Right ventricle myocardium superior (tissue), 1 donor: ENCODE results near the gene CDNF. TPM values are rescaled to one million over a fixed set of nuclear protein-coding genes. Genes with fewer than 3 reads are reported as not detected.
"Not testable (repeated sequence)": the region's sequence is repeated elsewhere in the genome, so short reads cannot be mapped to it uniquely, and the experiment has no call there.

Experiments used
- ATAC-seq: fragments of 200-7000 bp; cut with Tn5 transposase; one replicate; pipeline ENCODE4 v1.9.1; 2020; ENCODE audit warnings: mild to moderate bottlenecking; ENCODE audit not compliant: poor library complexity
- DNase-seq: peaks from one replicate; pipeline ENCODE4 v3.0.0-alpha.2; 2020
- intact Hi-C: fragments of 100-400 bp; cut with DNase I; formaldehyde crosslinking; loops from one replicate; pipeline ENCODE4 v1.11.2; 2022
- long read RNA-seq: library from polyadenylated mRNA; unstranded; transcript quantifications from one replicate; pipeline ENCODE4 v2.0.0, GENCODE V29; 2021
- total RNA-seq: library from RNA; stranded (reverse); fragmentation: NEBNext Ultra II Directional; extraction: Animal tissue kit (Norgen Biotek cat#: 25700); gene quantifications from one replicate; pipeline ENCODE4 v1.2.1, GENCODE V29; 2021
- donor health status: DM: no; HTN: yes; CAD: no; lungs with severe emphysema.

CDNF gene
- total RNA-seq = 2.3 TPM
- long read RNA-seq, partial matches to known transcripts = 0 of 2 reads
- long read RNA-seq, other reads (novel, unspliced or antisense) = 1 of 2 reads

DNA sequence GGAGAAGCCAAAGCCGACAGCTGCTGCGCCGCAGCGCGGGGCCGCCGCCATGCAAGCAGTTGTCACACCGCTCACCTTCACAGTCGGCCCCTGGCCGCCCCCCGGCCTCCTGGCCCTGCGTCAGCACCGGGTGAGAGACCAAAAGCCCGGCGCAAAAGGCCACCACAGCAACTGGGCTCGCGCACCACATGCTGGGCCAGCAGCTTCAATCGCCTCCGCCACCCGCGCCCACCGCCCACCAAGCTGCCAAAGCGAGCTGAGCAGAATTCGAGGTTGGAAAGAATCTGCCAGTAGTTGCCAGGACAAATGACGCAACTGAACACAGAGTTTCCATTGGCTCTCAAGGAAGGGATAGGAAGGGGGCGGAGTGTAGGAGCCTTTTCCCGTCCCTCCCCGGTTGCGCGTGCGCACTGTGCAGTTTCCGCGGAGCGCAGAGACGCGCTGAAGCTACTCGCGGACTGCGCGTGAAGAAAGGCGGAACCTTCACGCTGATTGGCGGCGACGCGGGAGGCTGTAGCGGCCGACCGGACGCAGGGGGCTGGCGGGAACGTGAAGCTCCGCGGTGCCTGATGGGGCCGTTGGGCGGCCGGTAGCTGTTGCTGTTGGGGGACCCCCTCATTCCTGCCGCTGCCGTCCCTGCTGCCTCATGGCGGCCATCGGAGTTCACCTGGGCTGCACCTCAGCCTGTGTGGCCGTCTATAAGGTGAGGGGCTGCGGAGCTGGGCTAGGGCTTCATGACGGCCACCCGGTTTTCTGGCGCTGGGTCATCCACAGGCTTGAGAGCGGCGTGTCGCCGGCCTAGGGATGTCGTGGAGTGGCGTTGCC is at the start of gene CDNF, which contains the start of the genes HSPA14 and MSANTD7:
TSS of gene CDNF (minus strand) at position 281 of the 825 bp plus-strand sequence. CDS start at position 190, 91 bp downstream.
TSS of gene HSPA14 (plus strand) at position 550 of the 825 bp plus-strand sequence. CDS start at position 647, 97 bp downstream.
TSS of gene MSANTD7 (plus strand) at position 550 of the 825 bp plus-strand sequence. CDS start 3,979 bp downstream, outside the sequence.
- ATAC-seq = peak; percentile 99
- peak; percentile 100 for DNase-seq
- intact Hi-C loops = loop anchor here (5.0 kb wide), 1 partner anchor 39 kb away; the partner anchor contains the start of gene SUV39H2

GRCh38 chr10:14884082-14884481 is 46.2 kb upstream of the CDNF start:
- no peak for DNase-seq
- intact Hi-C loops = no loop called here
- no peak for ATAC-seq

- intact Hi-C loops = no loop called here
- ATAC-seq = no peak
- no peak for DNase-seq
Observed at GRCh38 chr10:14880229-14880628, 42.4 kb upstream of the CDNF start.

GRCh38 chr10:14879928-14880193 is 42.0 kb upstream of the CDNF start:
- DNase-seq (no peak), ATAC-seq (no peak)
- intact Hi-C loops = loop anchor here (5.0 kb wide), 2 partner anchors 43 to 72 kb away; partner anchors contain the start of genes CDNF, DCLRE1C, HSPA14 and MSANTD7

DNA sequence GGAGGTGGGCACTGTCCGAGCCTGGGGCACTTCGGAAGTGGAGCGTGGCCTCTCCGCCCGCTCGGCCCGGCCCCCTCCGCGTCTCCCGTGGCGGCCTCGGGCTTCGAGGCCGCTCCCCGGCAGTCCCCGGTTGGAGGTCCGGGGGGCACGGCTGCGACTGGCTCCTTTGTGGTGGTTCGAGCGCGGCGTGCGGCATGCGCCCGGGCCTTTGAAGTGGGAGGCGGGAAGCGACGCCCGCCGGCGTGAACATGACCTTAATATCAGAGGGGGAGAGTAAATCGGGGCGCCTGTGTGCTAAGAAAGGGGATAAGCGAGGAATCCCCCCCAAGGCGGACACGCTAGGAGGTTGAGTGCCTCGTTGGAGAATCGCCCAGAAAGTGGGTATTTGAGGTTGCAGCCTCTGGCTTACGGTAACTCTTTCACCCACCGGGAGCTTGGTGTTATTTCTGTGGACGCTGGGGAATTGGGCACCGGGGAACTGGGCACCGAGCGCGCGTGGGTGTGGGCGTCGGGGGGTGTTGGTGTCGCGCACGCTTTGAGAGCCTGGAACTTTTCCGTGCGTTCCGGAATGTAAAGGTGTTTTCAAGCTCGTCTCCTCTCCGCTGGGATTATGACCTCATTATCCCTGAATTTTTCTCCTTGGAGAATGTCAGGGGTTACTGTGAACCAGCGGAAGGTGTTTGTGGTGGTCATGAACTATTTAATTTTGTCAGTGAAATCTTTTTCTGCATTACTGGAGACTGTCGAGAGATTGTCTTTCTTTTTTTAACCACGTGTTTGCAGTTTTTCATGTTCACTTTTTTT is 41.5 kb upstream of the CDNF start:
- intact Hi-C loops = loop anchor here (5.0 kb wide), 2 partner anchors 42 to 73 kb away; partner anchors contain the start of genes CDNF, DCLRE1C, HSPA14 and MSANTD7
- no peak for ATAC-seq
- no peak for DNase-seq

DNA sequence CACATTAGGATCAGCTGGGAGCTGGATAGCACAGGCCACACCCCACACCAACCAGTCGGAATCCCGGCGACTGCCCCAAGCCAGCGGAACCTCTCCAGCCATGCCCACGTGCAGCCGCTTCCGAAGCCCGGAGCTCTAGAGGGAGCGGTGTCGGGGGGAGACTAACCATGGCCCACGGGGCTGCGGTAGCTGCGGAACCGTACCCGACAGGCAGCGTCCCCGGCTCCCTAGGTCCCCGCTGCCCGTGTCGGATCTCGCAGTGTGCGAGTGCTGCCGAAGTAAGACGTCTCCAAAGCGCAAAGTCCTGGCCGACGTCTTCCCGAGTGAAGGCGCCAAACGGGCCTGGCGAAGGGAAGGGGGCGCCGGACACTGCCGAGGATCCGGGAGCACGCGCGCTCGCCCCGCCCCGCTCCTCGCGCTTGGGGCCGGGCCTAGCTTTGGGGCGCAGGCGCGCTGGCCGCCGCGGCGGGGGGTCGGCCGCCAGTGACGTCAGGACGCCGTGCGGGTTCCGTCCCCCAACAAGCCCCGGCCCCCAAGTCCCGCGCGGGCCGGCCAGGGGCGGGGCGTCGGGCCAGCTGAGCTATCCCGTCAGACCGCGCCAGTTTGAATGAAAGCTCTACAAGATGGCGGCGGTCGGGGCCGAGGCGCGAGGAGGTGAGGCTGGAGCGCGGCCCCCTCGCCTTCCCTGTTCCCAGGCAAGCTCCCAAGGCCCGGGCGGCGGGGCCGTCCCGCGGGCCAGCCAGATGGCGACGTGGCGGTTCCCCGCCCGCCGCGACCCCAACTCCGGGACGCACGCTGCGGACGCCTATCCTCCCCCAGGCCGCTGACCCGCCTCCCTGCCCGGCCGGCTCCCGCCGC is 40.7 kb upstream of the CDNF start, which contains the start of gene SUV39H2:
TSS of gene SUV39H2 (plus strand) at position 601 of the 858 bp plus-strand sequence. CDS start at position 624, 23 bp downstream.
- intact Hi-C loops = loop anchor here (5.0 kb wide), 2 partner anchors 41 to 74 kb away; partner anchors contain the start of genes CDNF, DCLRE1C, HSPA14 and MSANTD7
- DNase-seq (peak; percentile 98), ATAC-seq (peak; percentile 99)

- no peak for ATAC-seq
- no peak for DNase-seq
- intact Hi-C loops = loop anchor here (5.0 kb wide), 2 partner anchors 39 to 76 kb away; partner anchors contain the start of genes CDNF, DCLRE1C, HSPA14 and MSANTD7
Observed at GRCh38 chr10:14876764-14877163, 38.9 kb upstream of the CDNF start.

DNA sequence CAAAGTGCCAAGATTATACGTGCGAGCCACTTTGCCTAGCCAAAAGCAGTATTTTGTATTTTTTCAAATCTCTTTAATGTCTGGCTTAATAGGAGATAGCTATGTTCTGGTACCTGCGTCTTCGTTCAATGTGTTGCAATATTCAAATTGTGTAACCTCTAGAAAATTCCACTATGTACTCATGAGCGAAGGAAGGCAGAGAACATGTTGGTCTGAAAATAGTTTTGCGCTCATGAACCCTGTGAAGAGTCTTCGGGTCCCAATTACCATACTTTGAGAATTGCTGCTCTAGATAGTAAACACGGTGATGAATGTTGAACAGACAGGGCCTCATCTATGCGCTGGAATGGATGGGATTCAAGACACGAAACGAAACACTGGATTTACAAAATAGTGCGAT is 38.1 kb upstream of the CDNF start:
- intact Hi-C loops = loop anchor here (5.0 kb wide), 2 partner anchors 39 to 76 kb away; partner anchors contain the start of genes CDNF, DCLRE1C, HSPA14 and MSANTD7
- no peak for ATAC-seq
- DNase-seq = no peak

DNA sequence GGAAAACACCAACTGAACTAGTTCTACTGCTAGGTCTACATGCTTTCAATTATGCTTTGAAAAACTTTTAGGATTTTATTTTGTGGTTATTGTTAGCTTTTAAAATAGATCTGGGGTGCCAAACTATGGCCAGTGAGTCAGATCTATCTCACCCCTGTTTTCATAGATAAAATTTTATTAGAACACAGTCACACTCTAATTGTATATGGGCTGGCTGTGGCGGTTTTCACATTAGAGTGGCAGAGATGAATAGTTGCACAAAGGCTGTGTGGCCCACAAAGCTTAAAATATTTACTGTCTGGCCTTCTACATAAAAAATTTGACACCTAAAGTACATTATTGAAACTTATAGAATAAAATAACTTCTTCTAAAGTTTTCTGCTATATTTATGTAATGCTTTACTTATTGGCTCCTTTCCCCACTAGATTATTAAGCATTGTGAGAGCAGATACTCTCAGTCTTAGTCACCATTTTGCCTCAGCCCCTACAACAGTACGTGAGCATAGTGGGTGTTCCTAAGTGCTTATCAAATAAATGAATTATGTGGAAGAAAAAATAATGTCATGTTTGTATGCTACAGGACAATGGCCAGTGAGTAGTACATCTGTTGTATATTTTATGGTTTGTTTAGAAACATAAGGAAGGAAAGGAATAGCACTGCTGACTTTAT is 35.4 kb upstream of the CDNF start:
- DNase-seq (no peak), ATAC-seq (no peak)
- intact Hi-C loops = no loop called here

DNA sequence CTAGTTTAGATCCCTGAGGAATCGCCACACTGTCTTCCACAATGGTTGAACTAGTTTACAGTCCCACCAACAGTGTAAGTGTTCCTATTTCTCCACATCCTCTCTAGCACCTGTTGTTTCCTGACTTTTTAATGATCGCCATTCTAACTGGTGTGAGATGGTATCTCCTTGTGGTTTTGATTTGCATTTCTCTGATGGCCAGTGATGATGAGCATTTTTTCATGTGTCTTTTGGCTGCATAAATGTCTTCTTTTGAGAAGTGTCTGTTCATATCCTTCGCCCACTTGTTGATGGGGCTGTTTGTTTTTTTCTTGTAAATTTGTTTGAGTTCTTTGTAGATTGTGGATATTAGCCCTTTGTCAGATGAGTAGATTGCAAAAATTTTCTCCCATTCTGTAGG is 27.0 kb upstream of the CDNF start:
- intact Hi-C loops = not testable (repeated sequence)

DNA sequence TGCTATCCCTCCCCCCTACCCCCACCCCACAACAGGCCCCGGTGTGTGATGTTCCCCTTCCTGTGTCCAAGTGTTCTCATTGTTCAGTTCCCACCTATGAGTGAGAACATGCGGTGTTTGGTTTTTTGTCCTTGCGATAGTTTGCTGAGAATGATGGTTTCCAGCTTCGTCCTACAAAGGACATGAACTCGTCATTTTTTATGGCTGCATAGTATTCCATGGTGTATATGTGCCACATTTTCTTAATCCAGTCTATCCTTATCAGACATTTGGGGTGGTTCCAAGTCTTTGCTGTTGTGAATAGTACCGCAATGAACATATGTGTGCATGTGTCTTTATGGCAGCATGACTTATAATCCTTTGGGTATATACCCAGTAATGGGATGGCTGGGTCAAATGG is 26.6 kb upstream of the CDNF start:
- intact Hi-C loops, DNase-seq, ATAC-seq: not testable (repeated sequence)

More for the DNA sequence above, 27.0 kb upstream of the CDNF start:
- not testable (repeated sequence) for ATAC-seq, DNase-seq

GRCh38 chr10:14860791-14861190 is 23.0 kb upstream of the CDNF start:
- no peak for DNase-seq
- intact Hi-C loops = no loop called here
- ATAC-seq = no peak

DNA sequence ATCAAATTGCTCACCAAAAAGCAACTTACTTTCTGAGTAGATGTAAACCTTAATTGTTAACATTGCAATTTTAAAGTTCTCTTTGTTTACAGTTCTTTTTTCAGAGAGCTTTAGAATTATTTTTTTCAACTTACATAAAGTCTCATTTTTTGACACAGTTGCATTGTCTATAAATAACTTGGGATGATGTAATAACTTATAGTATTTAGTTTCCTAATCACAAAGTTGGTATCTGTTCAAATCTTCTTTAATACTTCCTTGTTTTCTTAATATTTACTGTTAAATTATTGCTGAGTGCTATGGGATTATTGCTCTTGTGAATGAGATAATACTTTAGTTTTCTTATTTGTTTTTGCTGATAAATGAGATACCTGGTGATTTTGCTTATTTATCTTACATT is 21.9 kb upstream of the CDNF start:
- intact Hi-C loops = no loop called here
- no peak for ATAC-seq
- DNase-seq = no peak

DNA sequence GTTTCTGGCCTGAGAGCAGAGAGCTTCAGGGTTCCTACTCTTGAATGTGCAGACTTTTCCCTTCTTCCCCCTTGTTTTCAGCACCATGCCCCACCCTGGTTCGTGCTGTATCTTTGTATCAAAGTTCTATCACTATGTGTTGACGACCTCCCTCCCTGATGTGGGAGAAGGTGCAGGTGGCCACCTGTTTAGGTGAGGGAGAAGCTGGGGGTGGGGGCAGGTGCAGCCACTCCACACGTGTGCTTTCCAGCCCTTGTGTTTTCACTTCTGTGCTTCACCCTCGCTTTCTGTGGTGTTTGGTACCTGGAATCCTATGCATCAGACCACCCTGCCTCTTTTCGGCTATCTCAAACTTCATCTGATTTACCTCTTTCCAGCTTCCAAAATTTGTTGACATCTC is 21.2 kb upstream of the CDNF start:
- intact Hi-C loops = no loop called here
- no peak for ATAC-seq
- no peak for DNase-seq

DNA sequence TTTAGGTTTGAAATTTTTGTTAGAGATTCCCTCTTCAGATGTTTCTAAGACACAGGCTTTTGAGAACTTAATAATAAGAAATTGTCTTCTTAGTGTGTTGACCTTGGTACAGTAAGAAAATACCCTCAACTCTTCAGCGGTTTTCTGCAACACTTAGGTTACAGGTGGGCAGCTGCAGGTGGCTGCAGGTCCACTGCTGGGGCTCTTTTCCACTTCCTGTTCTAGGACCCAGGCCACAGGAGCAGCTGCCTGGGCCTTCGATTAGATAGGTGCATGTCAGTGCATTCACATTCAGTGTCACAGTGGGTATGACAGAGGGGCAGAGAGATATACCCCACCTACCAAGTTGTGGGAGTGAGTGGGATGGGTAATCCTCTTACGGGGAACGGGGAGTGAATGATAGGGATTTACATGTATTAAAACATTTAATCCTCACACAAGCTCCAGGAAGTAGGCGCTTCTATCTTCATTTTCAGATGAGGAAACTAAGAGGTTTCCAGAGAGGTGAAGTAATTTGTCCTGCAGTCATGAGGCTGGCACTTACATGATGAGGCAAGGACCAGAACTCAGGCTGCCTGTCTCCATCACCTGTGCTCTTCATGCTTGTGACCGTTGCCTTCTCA is 20.6 kb upstream of the CDNF start:
- DNase-seq (no peak), ATAC-seq (no peak)
- intact Hi-C loops = no loop called here

GRCh38 chr10:14855453-14855852 is 17.6 kb upstream of the CDNF start:
- intact Hi-C loops = no loop called here

GRCh38 chr10:14852236-14852635 is 14.4 kb upstream of the CDNF start:
- intact Hi-C loops = no loop called here
- ATAC-seq (no peak), DNase-seq (no peak)

More at GRCh38 chr10:14855453-14855852, 17.6 kb upstream of the CDNF start:
- DNase-seq = no peak
- no peak for ATAC-seq
